CD4-positive, alpha-beta T cell (primary cell): Measurements from ENCODE around the gene RCN1. TPM values are rescaled to one million over a fixed set of nuclear protein-coding genes. Genes with fewer than 3 reads are reported as not detected.
A peak's percentile ranks its signal among the peaks of the same experiment; 100 is the strongest.

ENCODE experiments used
- ATAC-seq: fragments of 200-7000 bp; cut with Tn5 transposase; one replicate; pipeline ENCODE4 v1.10.0; 2022; ENCODE audit warnings: mild to moderate bottlenecking; ENCODE audit not compliant: poor library complexity
- CTCF ChIA-PET: fragments of 350-600 bp; sonication (Branson Sonifier 250); formaldehyde crosslinking; loops from one replicate; lab custom pipeline; 2021; ENCODE audit warnings: antibody characterized with exemption, inconsistent platforms; lab: Charles Lee
- POLR2A ChIA-PET: fragments of 350-600 bp; sonication (Branson Sonifier 250); formaldehyde crosslinking; loops from one replicate; lab custom pipeline; 2021; ENCODE audit warnings: antibody characterized with exemption, inconsistent platforms; lab: Charles Lee
- DNase-seq, 14 experiments: peaks; one replicate each; pipeline ENCODE4 v3.0.0-alpha.2; 2013 to 2020; ENCODE audit warnings: mixed read lengths in 2 of 14
- H3K27ac ChIP-seq, 2 donors: one replicate each; pipeline versions ENCODE4 v1.5.1 to v1.7.0; 2013; ENCODE audit warnings: low read length in 2 of 2, low read depth in 1 of 2, mild to moderate bottlenecking in 1 of 2
- H3K27me3 ChIP-seq, 2 experiments: 1 replicate in 1 of 2; 2 replicates in 1 of 2; pipeline versions ENCODE4 v1.6.1 to v1.7.0; 2013; ENCODE audit warnings: low read length in 2 of 2, control low read depth in 1 of 2, mild to moderate bottlenecking in 1 of 2, moderate library complexity in 1 of 2; ENCODE audit not compliant: insufficient read depth in 2 of 2, control insufficient read depth in 1 of 2
- H3K36me3 ChIP-seq: one replicate; pipeline ENCODE4 v1.6.1; 2013; ENCODE audit warnings: low read length, control low read depth; ENCODE audit not compliant: insufficient read depth
- H3K4me1 ChIP-seq: one replicate; pipeline ENCODE4 v1.6.1; 2013; ENCODE audit warnings: low read length, control low read depth; ENCODE audit not compliant: insufficient read depth
- H3K4me3 ChIP-seq: one replicate; pipeline ENCODE4 v1.5.1; 2013; ENCODE audit warnings: mild to moderate bottlenecking, low read length, moderate library complexity
- H3K9me3 ChIP-seq, 2 experiments: 1 replicate in 1 of 2; 2 replicates in 1 of 2; pipeline versions ENCODE4 v1.6.1 to v1.7.0; 2013; ENCODE audit warnings: low read length in 2 of 2, mild to moderate bottlenecking in 2 of 2, control low read depth in 1 of 2, moderate library complexity in 1 of 2; ENCODE audit not compliant: control insufficient read depth in 1 of 2, insufficient read depth in 1 of 2
- H3K27ac Mint-ChIP-seq: one replicate; pipeline ENCODE4 v1.8.0; 2020; ENCODE audit warnings: mixed read lengths
- H3K27me3 Mint-ChIP-seq: one replicate; pipeline ENCODE4 v1.8.0; 2021; ENCODE audit warnings: mixed read lengths
- H3K36me3 Mint-ChIP-seq: one replicate; pipeline ENCODE4 v1.8.0; 2021; ENCODE audit warnings: low read depth, mixed read lengths
- H3K4me1 Mint-ChIP-seq: one replicate; pipeline ENCODE4 v1.8.0; 2021; ENCODE audit warnings: low read depth, mixed read lengths
- H3K4me3 Mint-ChIP-seq: one replicate; pipeline ENCODE4 v1.8.0; 2020; ENCODE audit warnings: mild to moderate bottlenecking, mixed read lengths
- H3K9me3 Mint-ChIP-seq: one replicate; pipeline ENCODE4 v1.8.0; 2020; ENCODE audit warnings: mixed read lengths
- CTCF ChIP-seq: fragments of 200-600 bp; IDR thresholded peaks from one replicate; pipeline ENCODE4 v1.8.0; 2022; ENCODE audit warnings: antibody characterized with exemption, mild to moderate bottlenecking
- intact Hi-C, 2 experiments: fragments of 100-400 bp; cut with DNase I in 1 of 2; cut with micrococcal nuclease in 1 of 2; formaldehyde crosslinking; loops; one replicate each; pipeline versions ENCODE4 v1.15.1 to v1.9.0; 2023 to 2025; cut with DNase I, micrococcal nuclease
- polyA plus RNA-seq, 2 donors: library from polyadenylated mRNA; unstranded; fragments of 120-200 nt; gene quantifications; one replicate each; pipeline ENCODE4 v1.2.1, GENCODE V29; 2013
- total RNA-seq, 174 experiments: library from RNA in 2 of 174; stranded (reverse) in 2 of 174; gene quantifications; one replicate each; pipeline ENCODE4 v1.2.3 and lab custom pipeline; 2021 to 2026

The RCN1 gene
- total RNA-seq (1 to 10 TPM; 7.4 to 9.1 TPM), total RNA-seq (lab: John Stamatoyannopoulos, UW) (1.5 to 42.7 (median 6.2) reads per million in 172 experiments)
- polyA plus RNA-seq (2013, experiment 1 of 2), result 9.8 TPM
- 11.5 TPM for polyA plus RNA-seq (2013, experiment 2 of 2)

GRCh38 chr11:32090545-32091370, at the start of gene RCN1:
Gene RCN1, plus strand, starts transcription at chr11:32091074. Its CDS starts 123 bp downstream, at chr11:32091197.
- Histone ChIP-seq H3K36me3 (no peaks in the 10 kb centered on the region), H3K4me3 (peak within 1 kb of the TSS; percentile 68), H3K27ac (peak within 1 kb of the TSS in 1 of 2 donors; percentile 7), H3K9me3 (no peaks in the 10 kb centered on the region), H3K4me1 (peaks cover 19% of the 10 kb centered on the region), H3K27me3 (no peaks in the 10 kb centered on the region)
- peak in 11 of 14 experiments; percentile 8 to 56 (median 19) for DNase-seq
- intact Hi-C loops, result loop anchor here (5.0 kb wide), 2 partner anchors 1763 to 1768 kb away; partner anchors contain the start of gene ARL14EP (in 1 of the 2)
- Mint-ChIP-seq H3K27me3 (peaks cover 23% of the 10 kb centered on the region), H3K36me3 (no peaks in the 10 kb centered on the region), H3K4me3 (peak within 1 kb of the TSS; percentile 86), H3K9me3 (no peaks in the 10 kb centered on the region), H3K4me1 (peaks cover 17% of the 10 kb centered on the region), H3K27ac (peak within 1 kb of the TSS; percentile 78)
- CTCF ChIA-PET, result no interaction called here
- ATAC-seq, result peak; percentile 45
- TF ChIP-seq CTCF, result no peak
- POLR2A ChIA-PET, result no interaction called here

GRCh38 chr11:32043737-32044136, 47.1 kb upstream of the RCN1 start:
- ATAC-seq, result no peak
- Histone ChIP-seq H3K27me3 (peaks cover 0 to 4% of the 10 kb centered on the region in 2 experiments), H3K4me3 (no peak overlapping the region), H3K9me3 (no peaks in the 10 kb centered on the region), H3K36me3 (no peaks in the 10 kb centered on the region), H3K4me1 (no peaks in the 10 kb centered on the region), H3K27ac (no peak overlapping the region)
- intact Hi-C loops, result no loop called here
- CTCF ChIA-PET, result interaction anchor here (1.0 kb wide), 1 partner anchor 8 kb away, joined by 4 read pairs; no protein-coding TSS in a partner anchor
- DNase-seq, result no peak
- Mint-ChIP-seq H3K27ac (no peak overlapping the region), H3K36me3 (no peaks in the 10 kb centered on the region), H3K4me1 (no peaks in the 10 kb centered on the region), H3K4me3 (no peak overlapping the region), H3K9me3 (no peaks in the 10 kb centered on the region), H3K27me3 (peaks cover 47% of the 10 kb centered on the region)
- no peak for TF ChIP-seq CTCF
- POLR2A ChIA-PET, result no interaction called here

- no peak overlapping the region for H3K4me3 ChIP-seq
- no peaks in the 10 kb centered on the region for H3K9me3 Mint-ChIP-seq
- intact Hi-C loops, result no loop called here
- no peak overlapping the region for H3K27ac ChIP-seq
- CTCF ChIA-PET, result interaction anchor here (1.0 kb wide), 1 partner anchor 8 kb away, joined by 4 read pairs; no protein-coding TSS in a partner anchor
- DNase-seq (no peak), ATAC-seq (no peak)
- no peak overlapping the region for H3K27ac Mint-ChIP-seq
- POLR2A ChIA-PET, result no interaction called here
- H3K4me1 ChIP-seq, result no peaks in the 10 kb centered on the region
- no peaks in the 10 kb centered on the region for H3K36me3 ChIP-seq
- H3K27me3 ChIP-seq, result peaks cover 0 to 8% of the 10 kb centered on the region in 2 experiments
- H3K9me3 ChIP-seq, result no peaks in the 10 kb centered on the region
- H3K4me3 Mint-ChIP-seq, result no peak overlapping the region
- no peak for TF ChIP-seq CTCF
- no peaks in the 10 kb centered on the region for H3K36me3 Mint-ChIP-seq
- H3K4me1 Mint-ChIP-seq, result no peaks in the 10 kb centered on the region
- H3K27me3 Mint-ChIP-seq, result peaks cover 47% of the 10 kb centered on the region
These were observed 46.6 kb upstream of the RCN1 start for GRCh38 chr11:32044158-32044863.
